Measurements from ENCODE around the gene DICER1. TPM values are rescaled to one million over a fixed set of nuclear protein-coding genes. Genes with fewer than 3 reads are reported as not detected.

The DICER1 gene
- polyA plus RNA-seq, 1 donor (not counting 4 experiments of a cell fraction or from before 2014, with no cell fraction given) = 31.6 TPM

DNA sequence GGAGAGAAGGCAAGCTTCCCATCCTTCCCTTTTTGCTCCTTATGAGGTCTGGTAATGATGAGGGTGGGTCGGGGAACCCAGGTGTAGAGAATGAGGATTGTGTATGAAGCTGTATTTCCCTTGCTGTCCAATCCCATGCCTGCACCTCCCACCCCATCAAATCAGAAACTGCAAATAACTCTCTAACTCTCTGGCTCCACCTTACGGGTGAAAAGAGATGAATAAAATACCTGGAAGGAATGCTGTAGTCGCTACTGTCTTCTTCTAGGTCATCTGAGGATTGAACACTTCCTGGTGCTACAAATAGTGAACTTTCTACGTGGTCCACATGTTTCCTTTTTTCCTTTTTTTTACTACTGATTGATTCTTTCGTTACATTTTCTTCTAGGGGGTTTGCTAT lies 38.9 kb upstream of the DICER1 start:
- dilution Hi-C loops (cut with MboI; ENCODE audit: extremely low pct_ligation_motif_present, low sequenced_read_pairs) = no loop called here
- Histone ChIP-seq H3K9me1 (ENCODE audit: control insufficient read depth, extremely low read depth, insufficient read depth, low read length) (no peaks in the 10 kb centered on the region), H3K79me2 (ENCODE audit: control insufficient read depth, insufficient read depth, low read length) (no peaks in the 10 kb centered on the region), H3K4me2 (ENCODE audit: control insufficient read depth, extremely low read depth, insufficient read depth, low read depth, low read length) (no peak overlapping the region), H4K20me1 (ENCODE audit: control insufficient read depth, extremely low read depth, insufficient read depth, low read length) (no peaks in the 10 kb centered on the region), H2AFZ (ENCODE audit: control insufficient read depth, low read length) (no peak overlapping the region), H3K27me3 (ENCODE audit: control insufficient read depth, extremely low read depth, insufficient read depth, low read length) (no peaks in the 10 kb centered on the region), H3K4me1 (ENCODE audit: control insufficient read depth, extremely low read depth, insufficient read depth, low read length) (no peaks in the 10 kb centered on the region), H3K27ac (ENCODE audit: control insufficient read depth, insufficient read depth, low read length) (no peak overlapping the region), H3K9ac (ENCODE audit: control insufficient read depth, extremely low read depth, insufficient read depth, low read length) (no peak overlapping the region), H3K9me3 (ENCODE audit: control insufficient read depth, low read depth, low read length) (no peaks in the 10 kb centered on the region), H3K4me3 (ENCODE audit: control insufficient read depth in 2 of 3, extremely low read depth in 1 of 3, insufficient read depth in 2 of 3, low read depth in 1 of 3, low read length in 3 of 3) (no peak overlapping the region), H3K36me3 (ENCODE audit: control insufficient read depth in 2 of 2, extremely low read depth in 1 of 2, insufficient read depth in 2 of 2, low read length in 2 of 2) (peaks cover 0 to 3% of the 10 kb centered on the region in 2 experiments)
- DNase-seq (ENCODE audit: low read depth, low spot score) (no peak), FAIRE-seq (no peak)
- TF ChIP-seq EZH2 (IDR thresholded peaks at IDR 0.05; ENCODE audit: low read length) = no peak
- TF ChIP-seq, protein P1, sequence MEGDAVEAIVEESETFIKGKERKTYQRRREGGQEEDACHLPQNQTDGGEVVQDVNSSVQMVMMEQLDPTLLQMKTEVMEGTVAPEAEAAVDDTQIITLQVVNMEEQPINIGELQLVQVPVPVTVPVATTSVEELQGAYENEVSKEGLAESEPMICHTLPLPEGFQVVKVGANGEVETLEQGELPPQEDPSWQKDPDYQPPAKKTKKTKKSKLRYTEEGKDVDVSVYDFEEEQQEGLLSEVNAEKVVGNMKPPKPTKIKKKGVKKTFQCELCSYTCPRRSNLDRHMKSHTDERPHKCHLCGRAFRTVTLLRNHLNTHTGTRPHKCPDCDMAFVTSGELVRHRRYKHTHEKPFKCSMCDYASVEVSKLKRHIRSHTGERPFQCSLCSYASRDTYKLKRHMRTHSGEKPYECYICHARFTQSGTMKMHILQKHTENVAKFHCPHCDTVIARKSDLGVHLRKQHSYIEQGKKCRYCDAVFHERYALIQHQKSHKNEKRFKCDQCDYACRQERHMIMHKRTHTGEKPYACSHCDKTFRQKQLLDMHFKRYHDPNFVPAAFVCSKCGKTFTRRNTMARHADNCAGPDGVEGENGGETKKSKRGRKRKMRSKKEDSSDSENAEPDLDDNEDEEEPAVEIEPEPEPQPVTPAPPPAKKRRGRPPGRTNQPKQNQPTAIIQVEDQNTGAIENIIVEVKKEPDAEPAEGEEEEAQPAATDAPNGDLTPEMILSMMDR (optimal IDR thresholded peaks at IDR 0.05 in 1 of 3, IDR thresholded peaks at IDR 0.05 in 1 of 3, conservative IDR thresholded peaks at IDR 0.05 in 1 of 3; ENCODE audit: extremely low read depth in 1 of 3, insufficient read depth in 2 of 3, low read length in 3 of 3) = peak in 2 of 3 experiments; percentile 6 to 12

DNA sequence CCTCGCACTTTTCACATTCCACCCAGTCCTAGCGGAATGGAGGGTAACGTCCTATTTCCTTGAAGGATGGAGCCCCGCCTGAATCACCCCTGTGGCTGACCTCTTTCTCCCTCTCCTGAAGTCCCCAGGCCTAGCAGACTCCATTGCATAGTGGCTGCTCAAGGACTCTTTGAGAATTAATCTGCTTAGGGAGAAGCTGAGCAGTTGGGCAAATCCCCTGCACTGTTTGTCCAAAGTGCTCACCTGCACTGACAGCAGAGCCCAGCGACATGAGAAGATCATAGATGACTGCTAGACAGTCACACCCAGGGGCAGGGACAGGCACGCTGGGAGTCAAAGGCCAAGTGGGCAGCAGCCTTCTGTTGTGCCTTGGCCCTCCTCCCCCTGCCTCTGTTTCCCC lies 37.7 kb upstream of the DICER1 start:
- Histone ChIP-seq H3K9ac (ENCODE audit: control insufficient read depth, extremely low read depth, insufficient read depth, low read length) (no peak overlapping the region), H4K20me1 (ENCODE audit: control insufficient read depth, extremely low read depth, insufficient read depth, low read length) (no peaks in the 10 kb centered on the region), H3K27ac (ENCODE audit: control insufficient read depth, insufficient read depth, low read length) (no peak overlapping the region), H3K9me3 (ENCODE audit: control insufficient read depth, low read depth, low read length) (no peaks in the 10 kb centered on the region), H3K4me3 (ENCODE audit: control insufficient read depth in 2 of 3, extremely low read depth in 1 of 3, insufficient read depth in 2 of 3, low read depth in 1 of 3, low read length in 3 of 3) (no peak overlapping the region), H3K27me3 (ENCODE audit: control insufficient read depth, extremely low read depth, insufficient read depth, low read length) (no peaks in the 10 kb centered on the region), H3K4me1 (ENCODE audit: control insufficient read depth, extremely low read depth, insufficient read depth, low read length) (no peaks in the 10 kb centered on the region), H2AFZ (ENCODE audit: control insufficient read depth, low read length) (no peak overlapping the region), H3K4me2 (ENCODE audit: control insufficient read depth, extremely low read depth, insufficient read depth, low read depth, low read length) (no peak overlapping the region), H3K36me3 (ENCODE audit: control insufficient read depth in 2 of 2, extremely low read depth in 1 of 2, insufficient read depth in 2 of 2, low read length in 2 of 2) (peaks cover 0 to 5% of the 10 kb centered on the region in 2 experiments), H3K79me2 (ENCODE audit: control insufficient read depth, insufficient read depth, low read length) (no peaks in the 10 kb centered on the region), H3K9me1 (ENCODE audit: control insufficient read depth, extremely low read depth, insufficient read depth, low read length) (no peaks in the 10 kb centered on the region)
- dilution Hi-C loops (cut with MboI; ENCODE audit: extremely low pct_ligation_motif_present, low sequenced_read_pairs) = no loop called here
- TF ChIP-seq, protein P1 (optimal IDR thresholded peaks at IDR 0.05 in 1 of 3, IDR thresholded peaks at IDR 0.05 in 1 of 3, conservative IDR thresholded peaks at IDR 0.05 in 1 of 3; ENCODE audit: extremely low read depth in 1 of 3, insufficient read depth in 2 of 3, low read length in 3 of 3) = no peak
- no peak for TF ChIP-seq EZH2 (IDR thresholded peaks at IDR 0.05; ENCODE audit: low read length)
- no peak for FAIRE-seq
- DNase-seq (ENCODE audit: low read depth, low spot score) = no peak
